Mesenchymal stem cell (in vitro differentiated cells and primary cell): Measurements from ENCODE around the gene CDYL2.

Source experiments
- DNase-seq: peaks from one replicate; pipeline ENCODE4 v3.0.0-alpha.2; 2013
- H2AFZ ChIP-seq: one replicate; pipeline ENCODE4 v1.6.1; 2013; ENCODE audit warnings: low read depth, mild to moderate bottlenecking, control low read depth, inconsistent platforms, low read length, moderate library complexity
- H2AK5ac ChIP-seq: 2 replicates; pipeline ENCODE4 v1.6.1; 2013; ENCODE audit warnings: low read length, moderate library complexity, mild to moderate bottlenecking, inconsistent platforms; ENCODE audit not compliant: severe bottlenecking
- H2BK120ac ChIP-seq: one replicate; pipeline ENCODE4 v1.6.1; 2013; ENCODE audit warnings: low read depth, mild to moderate bottlenecking, inconsistent platforms, low read length, moderate library complexity
- H2BK12ac ChIP-seq, 2 experiments: one replicate each; pipeline ENCODE4 v1.6.1; 2013; ENCODE audit warnings: inconsistent platforms in 2 of 2, low read length in 2 of 2, mild to moderate bottlenecking in 2 of 2, moderate library complexity in 2 of 2, control low read depth in 1 of 2
- H2BK15ac ChIP-seq: one replicate; pipeline ENCODE4 v1.6.1; 2013; ENCODE audit warnings: mild to moderate bottlenecking, low read depth, inconsistent platforms; ENCODE audit not compliant: poor library complexity, severe bottlenecking
- H2BK5ac ChIP-seq: 2 replicates; pipeline ENCODE4 v1.6.1; 2013; ENCODE audit warnings: low read depth, mild to moderate bottlenecking, low read length, control low read depth, inconsistent platforms; ENCODE audit not compliant: poor library complexity, severe bottlenecking
- H3K14ac ChIP-seq, 2 experiments: one replicate each; pipeline ENCODE4 v1.6.1; 2013; ENCODE audit warnings: inconsistent platforms in 2 of 2, low read length in 2 of 2, control low read depth in 1 of 2, mild to moderate bottlenecking in 1 of 2, moderate library complexity in 1 of 2
- H3K18ac ChIP-seq, 2 experiments: one replicate each; pipeline ENCODE4 v1.6.1; 2013; ENCODE audit warnings: inconsistent platforms in 2 of 2, low read length in 2 of 2, control low read depth in 1 of 2, low read depth in 1 of 2, mild to moderate bottlenecking in 1 of 2
- H3K23ac ChIP-seq, 2 experiments: one replicate each; pipeline ENCODE4 v1.6.1; 2013; ENCODE audit warnings: inconsistent platforms in 2 of 2, low read length in 2 of 2, mild to moderate bottlenecking in 2 of 2, moderate library complexity in 2 of 2, control low read depth in 1 of 2
- H3K27ac ChIP-seq: 2 replicates; pipeline ENCODE4 v1.5.1; 2013; ENCODE audit warnings: mild to moderate bottlenecking, moderate library complexity, low read length, control low read depth, inconsistent platforms; ENCODE audit not compliant: poor library complexity, severe bottlenecking
- H3K27me3 ChIP-seq, 2 experiments: 2 replicates each; pipeline versions ENCODE4 v1.6.1 to v1.7.0; 2013; ENCODE audit warnings: low read length in 2 of 2, mild to moderate bottlenecking in 2 of 2, moderate library complexity in 2 of 2, control low read depth in 1 of 2, inconsistent platforms in 1 of 2; ENCODE audit not compliant: control insufficient read depth in 1 of 2, insufficient read depth in 1 of 2
- H3K36me3 ChIP-seq, 2 experiments: 2 replicates each; pipeline versions ENCODE4 v1.6.1 to v1.7.0; 2013; ENCODE audit warnings: low read length in 2 of 2, control low read depth in 1 of 2, inconsistent platforms in 1 of 2, low read depth in 1 of 2, mild to moderate bottlenecking in 1 of 2; ENCODE audit not compliant: insufficient read depth in 2 of 2, control insufficient read depth in 1 of 2
- H3K4ac ChIP-seq, 2 experiments: one replicate each; pipeline ENCODE4 v1.6.1; 2013; ENCODE audit warnings: inconsistent platforms in 2 of 2, low read length in 2 of 2, mild to moderate bottlenecking in 2 of 2, moderate library complexity in 2 of 2, control low read depth in 1 of 2, low read depth in 1 of 2
- H3K4me1 ChIP-seq: 2 replicates; pipeline ENCODE4 v1.6.1; 2013; ENCODE audit warnings: low read depth, low read length, control low read depth; ENCODE audit not compliant: control insufficient read depth, insufficient read depth
- H3K4me2 ChIP-seq: 2 replicates; pipeline ENCODE4 v1.6.1; 2013; ENCODE audit warnings: low read length, mild to moderate bottlenecking, inconsistent platforms; ENCODE audit not compliant: poor library complexity, severe bottlenecking
- H3K4me3 ChIP-seq, 2 experiments: 2 replicates each; pipeline versions ENCODE4 v1.5.1 to v1.7.0; 2013; ENCODE audit warnings: low read length in 2 of 2, mild to moderate bottlenecking in 2 of 2, control low read depth in 1 of 2, low read depth in 1 of 2; ENCODE audit not compliant: insufficient read depth in 1 of 2
- H3K79me1 ChIP-seq: replicated peaks from 2 replicates; pipeline ENCODE4 v1.6.1; 2013; ENCODE audit warnings: mild to moderate bottlenecking, control low read depth, low read length, inconsistent platforms; ENCODE audit not compliant: poor library complexity, severe bottlenecking
- H3K9ac ChIP-seq: 2 replicates; pipeline ENCODE4 v1.7.0; 2013; ENCODE audit warnings: mild to moderate bottlenecking, low read length, moderate library complexity
- H3K9me3 ChIP-seq: 2 replicates; pipeline ENCODE4 v1.7.0; 2013; ENCODE audit warnings: mild to moderate bottlenecking, low read length; ENCODE audit not compliant: control insufficient read depth
- H4K8ac ChIP-seq: one replicate; pipeline ENCODE4 v1.6.1; 2013; ENCODE audit warnings: inconsistent platforms, mild to moderate bottlenecking, low read length, moderate library complexity
- H4K91ac ChIP-seq: one replicate; pipeline ENCODE4 v1.6.1; 2013; ENCODE audit warnings: mild to moderate bottlenecking, low read length, inconsistent platforms
- WGBS: methylation state at CpG from one replicate; pipeline ENCODE4 v1.1.7; 2013; ENCODE audit warnings: mixed read lengths; 5-methylcytosine and 5-hydroxymethylcytosine counted together

Gene CDYL2

DNA sequence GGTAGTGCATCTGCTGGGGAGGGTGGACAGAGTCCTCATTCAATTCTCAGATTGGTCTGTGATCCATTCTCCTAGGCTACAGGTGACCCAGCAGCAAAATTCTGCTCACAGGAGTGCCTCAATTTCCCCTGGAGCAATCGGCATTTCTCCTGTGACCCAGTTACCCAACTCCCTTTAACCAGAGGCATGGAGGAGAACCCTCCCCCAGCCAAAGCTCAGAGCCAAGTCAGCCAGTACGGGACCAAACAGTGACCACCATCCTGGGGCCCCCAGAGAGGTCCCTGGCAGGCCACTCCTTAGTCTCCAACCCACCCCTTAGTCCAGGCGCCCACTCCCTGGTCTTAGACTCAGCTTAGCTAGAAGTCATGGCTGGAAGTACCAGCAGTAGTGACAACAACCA is 188.0 kb downstream of the CDYL2 start:
- no peak for DNase-seq
- Histone ChIP-seq H3K18ac (no peak overlapping the region), H2BK5ac (no peak overlapping the region), H3K4me2 (no peak overlapping the region), H2BK120ac (no peak overlapping the region), H2BK15ac (no peak overlapping the region), H3K27me3 (no peaks in the 10 kb centered on the region), H3K14ac (no peak overlapping the region), H4K91ac (no peak overlapping the region), H2AK5ac (no peak overlapping the region), H3K9me3 (no peaks in the 10 kb centered on the region), H3K9ac (no peak overlapping the region), H3K4me1 (no peaks in the 10 kb centered on the region), H3K27ac (no peak overlapping the region), H3K4me3 (no peak overlapping the region), H3K23ac (no peak overlapping the region), H2BK12ac (no peak overlapping the region), H3K4ac (no peak overlapping the region), H4K8ac (no peak overlapping the region), H3K36me3 (peaks cover 0 to 5% of the 10 kb centered on the region in 2 experiments), H2AFZ (no peak overlapping the region), H3K79me1 (no peaks in the 10 kb centered on the region)
- WGBS = 72% methylated on average over 3 of the region's 3 CpGs

DNA sequence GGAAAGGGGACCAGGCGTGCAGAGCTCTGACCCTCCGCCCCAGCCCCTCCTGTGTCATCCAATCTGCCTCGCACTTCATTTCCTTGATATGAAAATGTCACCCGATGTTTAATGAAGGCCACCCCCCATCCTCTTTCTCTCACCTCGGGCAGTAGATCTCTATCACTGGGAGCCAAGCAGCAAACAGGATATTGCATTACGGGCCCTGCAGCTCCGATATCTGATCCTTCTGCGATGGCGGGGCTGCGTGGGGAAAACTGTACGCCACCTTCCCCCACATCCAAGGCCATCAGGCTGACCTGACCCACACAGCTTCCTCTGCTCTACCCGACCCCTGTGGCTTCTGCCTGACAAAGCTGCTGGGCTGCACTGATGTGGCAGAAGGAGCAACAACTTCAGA is 188.7 kb downstream of the CDYL2 start:
- no peak overlapping the region for H2BK15ac ChIP-seq
- H3K9me3 ChIP-seq = no peaks in the 10 kb centered on the region
- H2BK120ac ChIP-seq = no peak overlapping the region
- H3K4me2 ChIP-seq = no peak overlapping the region
- no peak overlapping the region for H4K8ac ChIP-seq
- peaks cover 0 to 5% of the 10 kb centered on the region in 2 experiments for H3K36me3 ChIP-seq
- H3K9ac ChIP-seq = no peak overlapping the region
- H2AK5ac ChIP-seq = no peak overlapping the region
- H2BK5ac ChIP-seq = no peak overlapping the region
- no peaks in the 10 kb centered on the region for H3K27me3 ChIP-seq
- H2AFZ ChIP-seq = no peak overlapping the region
- H4K91ac ChIP-seq = no peak overlapping the region
- H2BK12ac ChIP-seq = no peak overlapping the region
- 89% methylated on average over 12 of the region's 12 CpGs for WGBS
- H3K4me3 ChIP-seq = no peak overlapping the region
- H3K4me1 ChIP-seq = no peaks in the 10 kb centered on the region
- H3K79me1 ChIP-seq = no peaks in the 10 kb centered on the region
- no peak overlapping the region for H3K18ac ChIP-seq
- no peak overlapping the region for H3K27ac ChIP-seq
- no peak overlapping the region for H3K14ac ChIP-seq
- no peak overlapping the region for H3K23ac ChIP-seq
- DNase-seq = no peak
- no peak overlapping the region for H3K4ac ChIP-seq

DNA sequence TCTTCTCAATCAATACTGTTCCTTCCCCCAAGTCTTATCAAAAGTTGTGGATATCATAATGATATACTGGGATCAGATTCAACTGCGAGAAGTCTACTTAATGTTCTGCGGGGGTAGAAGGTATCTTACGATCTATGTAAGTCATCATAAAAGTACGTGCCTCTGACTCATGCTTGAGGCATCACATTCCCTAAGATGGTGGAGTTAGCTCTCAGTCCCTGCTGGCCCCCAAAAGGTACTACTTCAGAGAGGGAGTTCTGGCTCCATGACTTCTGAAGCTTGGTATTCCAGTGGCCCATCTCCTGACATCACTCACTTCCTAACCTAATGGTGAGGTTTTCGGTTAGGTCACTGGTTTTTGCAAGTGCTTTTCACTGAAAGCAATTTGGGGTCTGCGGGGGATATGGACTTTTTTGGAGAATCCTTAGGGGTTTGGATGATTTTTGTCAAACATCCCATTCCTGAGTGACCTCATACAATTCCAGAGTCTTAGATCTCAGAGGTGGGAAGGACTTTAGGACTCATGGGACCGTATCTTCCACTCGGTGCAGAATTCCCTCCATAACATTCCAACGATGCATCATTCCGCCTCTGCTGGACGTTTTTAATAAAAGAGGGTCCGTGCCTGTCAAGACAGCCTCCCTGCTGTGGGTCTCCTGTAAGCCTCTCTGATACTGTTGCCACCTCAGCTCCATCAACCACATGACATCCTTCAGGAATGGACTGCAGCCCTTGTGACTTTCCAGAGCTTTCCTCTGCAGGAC is 189.3 kb downstream of the CDYL2 start:
- no peaks in the 10 kb centered on the region for H3K9me3 ChIP-seq
- H3K4me2 ChIP-seq = no peak overlapping the region

DNA sequence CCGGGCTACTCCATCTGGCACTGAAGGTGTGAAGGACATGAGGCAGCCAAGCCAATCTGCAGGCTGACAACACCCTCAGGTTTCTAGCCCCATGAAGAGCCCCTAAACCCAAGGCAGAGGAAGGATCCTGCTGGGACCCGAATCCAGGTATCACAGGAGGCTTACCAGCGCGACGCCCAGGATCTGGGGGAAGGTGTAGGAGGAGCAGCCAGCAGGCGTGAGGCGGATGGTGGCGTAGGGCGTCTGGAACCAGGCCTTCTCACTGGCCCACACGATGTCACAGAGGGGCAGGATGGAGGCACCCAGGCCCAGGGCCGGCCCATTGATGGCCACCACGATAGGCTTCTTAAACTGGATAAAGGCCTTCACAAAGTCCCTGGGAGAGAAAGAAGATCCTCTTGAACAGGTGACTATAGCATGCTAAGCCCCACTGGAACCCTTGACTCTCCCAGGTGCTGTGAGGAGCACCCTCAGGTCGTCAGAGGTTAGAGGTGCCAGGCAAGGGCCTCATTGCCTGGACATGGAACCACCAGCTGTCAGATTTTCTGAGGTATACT is 191.9 kb downstream of the CDYL2 start:
- Histone ChIP-seq H3K23ac (no peak overlapping the region), H3K4me2 (no peak overlapping the region), H2BK15ac (no peak overlapping the region), H2AK5ac (no peak overlapping the region), H3K9me3 (no peaks in the 10 kb centered on the region), H3K4me3 (no peak overlapping the region), H3K36me3 (peaks cover 0 to 3% of the 10 kb centered on the region in 2 experiments), H2BK120ac (no peak overlapping the region), H3K27me3 (no peaks in the 10 kb centered on the region), H2AFZ (no peak overlapping the region), H3K18ac (no peak overlapping the region), H3K4me1 (no peaks in the 10 kb centered on the region), H3K4ac (no peak overlapping the region), H4K91ac (no peak overlapping the region), H3K9ac (no peak overlapping the region), H3K79me1 (no peaks in the 10 kb centered on the region), H3K14ac (no peak overlapping the region), H2BK5ac (no peak overlapping the region), H3K27ac (no peak overlapping the region), H4K8ac (no peak overlapping the region), H2BK12ac (no peak overlapping the region)
- no peak for DNase-seq
- WGBS = 82% methylated on average over 13 of the region's 13 CpGs

More for the DNA sequence above, 189.3 kb downstream of the CDYL2 start:
- Histone ChIP-seq H3K36me3 (peaks cover 0 to 5% of the 10 kb centered on the region in 2 experiments), H2AK5ac (no peak overlapping the region), H2BK15ac (no peak overlapping the region), H2BK5ac (no peak overlapping the region), H3K18ac (no peak overlapping the region), H3K79me1 (no peaks in the 10 kb centered on the region), H3K23ac (no peak overlapping the region), H4K8ac (no peak overlapping the region), H3K27me3 (no peaks in the 10 kb centered on the region), H3K9ac (no peak overlapping the region), H3K4me3 (no peak overlapping the region), H2AFZ (no peak overlapping the region), H2BK120ac (no peak overlapping the region), H4K91ac (no peak overlapping the region), H3K4me1 (no peaks in the 10 kb centered on the region), H2BK12ac (no peak overlapping the region), H3K4ac (no peak overlapping the region), H3K14ac (no peak overlapping the region), H3K27ac (no peak overlapping the region)
- peak; percentile 4 for DNase-seq
- WGBS = 78% methylated on average over 10 of the region's 12 CpGs
